Hepatocyte (in vitro differentiated cells): Measurements from ENCODE around the gene UBTFL1. TPM values are rescaled to one million over a fixed set of nuclear protein-coding genes. Genes with fewer than 3 reads are reported as not detected.
A peak's percentile ranks its signal among the peaks of the same experiment; 100 is the strongest.
"Not testable (repeated sequence)": the region's sequence is repeated elsewhere in the genome, so short reads cannot be mapped to it uniquely, and the experiment has no call there.

Experiments used
- DNase-seq: peaks from one replicate; pipeline ENCODE4 v3.0.0-alpha.2; 2016; ENCODE audit warnings: low spot score
- H2AFZ ChIP-seq: fragments of 200-600 bp; sonication (generic); 2 replicates; pipeline ENCODE4 v1.6.0; 2016; ENCODE audit warnings: antibody characterized with exemption, mild to moderate bottlenecking
- H3K27ac ChIP-seq: fragments of 200-600 bp; sonication (generic); 2 replicates; pipeline ENCODE4 v1.5.1; 2016; ENCODE audit warnings: mild to moderate bottlenecking
- H3K27me3 ChIP-seq: fragments of 200-600 bp; sonication (generic); 2 replicates; pipeline ENCODE4 v1.6.1; 2016
- H3K36me3 ChIP-seq: fragments of 200-600 bp; sonication (generic); replicated peaks from 2 replicates; pipeline ENCODE4 v1.5.1; 2016; ENCODE audit warnings: low read depth; ENCODE audit not compliant: insufficient read depth
- H3K4me1 ChIP-seq: fragments of 200-600 bp; sonication (generic); 2 replicates; pipeline ENCODE4 v1.5.1; 2016; ENCODE audit warnings: mild to moderate bottlenecking, moderate library complexity; ENCODE audit not compliant: insufficient read depth
- H3K4me2 ChIP-seq: fragments of 200-600 bp; sonication (generic); 2 replicates; pipeline ENCODE4 v1.6.0; 2016
- H3K4me3 ChIP-seq: fragments of 200-600 bp; sonication (generic); 2 replicates; pipeline ENCODE4 v1.5.1; 2016; ENCODE audit warnings: mild to moderate bottlenecking
- H3K79me2 ChIP-seq: fragments of 200-600 bp; sonication (generic); 2 replicates; pipeline ENCODE4 v1.6.0; 2017; ENCODE audit warnings: mild to moderate bottlenecking
- H3K9me2 ChIP-seq: fragments of 200-600 bp; sonication (generic); replicated peaks from 2 replicates; pipeline ENCODE4 v1.6.0; 2017; ENCODE audit warnings: mild to moderate bottlenecking; ENCODE audit not compliant: insufficient read depth
- H3K9me3 ChIP-seq: fragments of 200-600 bp; sonication (generic); 2 replicates; pipeline ENCODE4 v1.5.1; 2016; ENCODE audit warnings: low read depth, mild to moderate bottlenecking
- H4K20me1 ChIP-seq: fragments of 200-600 bp; sonication (generic); 2 replicates; pipeline ENCODE4 v1.6.0; 2016; ENCODE audit warnings: mild to moderate bottlenecking; ENCODE audit not compliant: insufficient read depth, poor library complexity, severe bottlenecking
- WGBS: methylation state at CpG from one replicate; pipeline ENCODE4 v1.1.6; 2016; ENCODE audit warnings: low lambda C conversion rate; ENCODE audit errors: missing lambda C conversion rate; 5-methylcytosine and 5-hydroxymethylcytosine counted together
- polyA plus RNA-seq: library from polyadenylated mRNA; unstranded; fragments of >200 nt; fragmentation: Nextera tagmentation; extraction: Ambion mirVana; gene quantifications from 2 replicates; pipeline ENCODE4 v1.2.1, GENCODE V29; 2016
- total RNA-seq: library from RNA; depleted of rRNA; stranded (reverse); fragments of >200 nt; gene quantifications from 2 replicates; pipeline ENCODE4 v1.2.3, GENCODE V29; 2014
- TF ChIP-seq, protein P1 (sequence below): fragments of 200-600 bp; sonication (generic); IDR thresholded peaks from 2 replicates; pipeline ENCODE4 v1.5.1; 2016; ENCODE audit warnings: antibody characterized with exemption, mild to moderate bottlenecking; ENCODE audit not compliant: poor library complexity

UBTFL1 gene
- total RNA-seq, result not detected in 2 replicates
- polyA plus RNA-seq, result not detected in 2 replicates

DNA sequence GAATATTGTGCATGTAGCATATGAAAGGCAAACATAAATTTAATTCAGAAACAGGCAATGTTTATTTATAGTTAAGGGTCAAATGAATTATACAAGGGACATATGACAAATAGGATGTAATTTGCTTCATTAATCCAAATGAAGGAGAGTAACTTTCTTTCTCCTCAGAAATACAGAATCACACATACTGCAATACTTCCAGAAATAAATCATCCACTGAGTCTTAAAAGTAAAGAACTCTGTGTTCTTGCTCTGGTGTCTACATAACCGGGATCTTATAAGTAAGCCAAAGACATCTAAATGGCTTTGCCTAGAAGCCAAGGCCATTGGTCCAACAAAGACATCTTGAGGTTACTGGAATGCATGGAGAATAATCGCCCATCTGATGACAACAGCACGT lies at the start of gene UBTFL1:
Gene UBTFL1, plus strand, starts transcription at position 301 of the 400 bp plus-strand sequence. Its CDS starts 0 bp downstream, at position 301.
- H3K79me2 ChIP-seq, H3K27me3 ChIP-seq, H3K4me1 ChIP-seq, H4K20me1 ChIP-seq, DNase-seq, H3K9me2 ChIP-seq, H3K27ac ChIP-seq, H3K36me3 ChIP-seq, H3K9me3 ChIP-seq, H2AFZ ChIP-seq, H3K4me3 ChIP-seq, H3K4me2 ChIP-seq: not testable (repeated sequence)
- 76% methylated on average over 3 of the region's 3 CpGs for WGBS

DNA sequence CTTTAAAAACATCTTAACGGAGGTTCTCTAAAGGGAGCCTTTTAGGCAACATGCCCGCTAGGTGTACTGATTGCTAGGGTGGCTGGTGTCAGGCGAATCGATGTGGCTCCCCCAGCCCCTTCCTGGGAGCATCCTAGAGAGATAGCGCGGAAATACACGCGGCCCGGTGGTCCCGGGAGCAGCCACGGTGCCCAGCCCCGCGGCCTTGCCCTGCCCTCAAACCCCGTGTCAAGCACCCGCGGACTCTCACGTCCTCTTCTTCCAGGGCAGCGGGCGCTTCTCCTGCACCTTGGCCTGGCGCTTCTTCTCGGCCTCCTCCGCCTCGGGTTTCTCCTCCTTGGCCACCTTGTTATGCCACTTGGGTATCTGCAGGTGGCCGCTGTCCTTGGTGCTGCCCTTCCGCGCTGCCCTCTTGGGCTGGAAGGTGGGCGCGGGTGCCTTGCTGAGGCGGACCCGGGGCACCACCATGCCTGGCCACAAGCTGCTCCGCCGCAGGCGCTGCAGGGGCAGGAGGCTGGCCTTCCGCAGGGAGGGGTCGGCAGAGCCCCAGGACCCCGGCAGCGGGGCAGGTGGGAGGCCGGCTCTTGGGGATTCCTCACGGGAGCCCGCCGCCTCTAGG lies 34.0 kb upstream of the UBTFL1 start:
- not testable (repeated sequence) for H4K20me1 ChIP-seq, H3K27ac ChIP-seq, DNase-seq, H3K4me2 ChIP-seq, H3K4me3 ChIP-seq, H2AFZ ChIP-seq, H3K79me2 ChIP-seq, H3K9me3 ChIP-seq, H3K36me3 ChIP-seq, H3K9me2 ChIP-seq, H3K27me3 ChIP-seq, H3K4me1 ChIP-seq
- WGBS, result 74% methylated on average over 10 of the region's 41 CpGs

- not testable (repeated sequence) for H3K4me3 ChIP-seq, H3K79me2 ChIP-seq, H3K27me3 ChIP-seq, DNase-seq, H3K4me1 ChIP-seq, H4K20me1 ChIP-seq, H2AFZ ChIP-seq, H3K27ac ChIP-seq, H3K9me3 ChIP-seq, H3K36me3 ChIP-seq, H3K9me2 ChIP-seq
- H3K4me2 ChIP-seq, result peak overlapping the region; percentile 64
- 0% methylated on average over 18 of the region's 33 CpGs for WGBS
- TF ChIP-seq, protein P1, sequence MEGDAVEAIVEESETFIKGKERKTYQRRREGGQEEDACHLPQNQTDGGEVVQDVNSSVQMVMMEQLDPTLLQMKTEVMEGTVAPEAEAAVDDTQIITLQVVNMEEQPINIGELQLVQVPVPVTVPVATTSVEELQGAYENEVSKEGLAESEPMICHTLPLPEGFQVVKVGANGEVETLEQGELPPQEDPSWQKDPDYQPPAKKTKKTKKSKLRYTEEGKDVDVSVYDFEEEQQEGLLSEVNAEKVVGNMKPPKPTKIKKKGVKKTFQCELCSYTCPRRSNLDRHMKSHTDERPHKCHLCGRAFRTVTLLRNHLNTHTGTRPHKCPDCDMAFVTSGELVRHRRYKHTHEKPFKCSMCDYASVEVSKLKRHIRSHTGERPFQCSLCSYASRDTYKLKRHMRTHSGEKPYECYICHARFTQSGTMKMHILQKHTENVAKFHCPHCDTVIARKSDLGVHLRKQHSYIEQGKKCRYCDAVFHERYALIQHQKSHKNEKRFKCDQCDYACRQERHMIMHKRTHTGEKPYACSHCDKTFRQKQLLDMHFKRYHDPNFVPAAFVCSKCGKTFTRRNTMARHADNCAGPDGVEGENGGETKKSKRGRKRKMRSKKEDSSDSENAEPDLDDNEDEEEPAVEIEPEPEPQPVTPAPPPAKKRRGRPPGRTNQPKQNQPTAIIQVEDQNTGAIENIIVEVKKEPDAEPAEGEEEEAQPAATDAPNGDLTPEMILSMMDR, result peak; percentile 27
These were observed 33.4 kb upstream of the UBTFL1 start for GRCh38 chr11:90052311-90052710.

GRCh38 chr11:90053545-90053944 lies 32.2 kb upstream of the UBTFL1 start:
- not testable (repeated sequence) for H4K20me1 ChIP-seq, H3K27ac ChIP-seq, H3K4me1 ChIP-seq, H3K27me3 ChIP-seq, H3K79me2 ChIP-seq, DNase-seq, H3K4me3 ChIP-seq, H3K36me3 ChIP-seq, H3K9me3 ChIP-seq, H3K9me2 ChIP-seq, H3K4me2 ChIP-seq, H2AFZ ChIP-seq
- 87% methylated on average over 12 of the region's 28 CpGs for WGBS

DNA sequence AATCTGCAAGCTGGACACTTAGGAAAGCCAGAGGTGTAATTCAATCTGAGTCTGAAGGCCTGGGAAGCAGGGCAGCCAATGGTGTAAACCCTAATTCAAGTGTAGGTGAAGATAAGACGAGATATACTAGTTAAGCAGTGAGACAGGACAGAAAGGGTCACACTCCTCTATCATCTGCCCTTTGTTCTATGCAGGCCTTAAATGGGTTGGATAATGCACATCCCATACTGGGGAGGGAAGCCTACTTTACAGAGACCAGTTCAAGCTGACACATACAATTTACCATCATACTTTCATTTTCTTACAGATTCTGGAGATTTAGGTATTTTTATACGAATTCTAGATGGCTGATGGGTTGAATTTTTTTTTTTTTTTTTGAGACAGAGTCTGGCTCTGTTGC lies 3.0 kb downstream of the UBTFL1 start:
- not testable (repeated sequence) for H3K79me2 ChIP-seq, H3K36me3 ChIP-seq, H3K4me3 ChIP-seq, H3K4me2 ChIP-seq, H3K4me1 ChIP-seq, H2AFZ ChIP-seq, H3K9me2 ChIP-seq, H3K9me3 ChIP-seq, H3K27ac ChIP-seq, H3K27me3 ChIP-seq, DNase-seq, H4K20me1 ChIP-seq
- WGBS, result 52% methylated on average over 2 of the region's 2 CpGs

GRCh38 chr11:90095230-90095924 lies 9.6 kb downstream of the UBTFL1 start:
- H3K27me3 ChIP-seq, DNase-seq, H3K4me3 ChIP-seq, H4K20me1 ChIP-seq, H3K4me2 ChIP-seq, H3K36me3 ChIP-seq, H3K79me2 ChIP-seq, H2AFZ ChIP-seq, H3K4me1 ChIP-seq, H3K9me3 ChIP-seq, H3K9me2 ChIP-seq, H3K27ac ChIP-seq: not testable (repeated sequence)
- 97% methylated on average over 15 of the region's 28 CpGs for WGBS

DNA sequence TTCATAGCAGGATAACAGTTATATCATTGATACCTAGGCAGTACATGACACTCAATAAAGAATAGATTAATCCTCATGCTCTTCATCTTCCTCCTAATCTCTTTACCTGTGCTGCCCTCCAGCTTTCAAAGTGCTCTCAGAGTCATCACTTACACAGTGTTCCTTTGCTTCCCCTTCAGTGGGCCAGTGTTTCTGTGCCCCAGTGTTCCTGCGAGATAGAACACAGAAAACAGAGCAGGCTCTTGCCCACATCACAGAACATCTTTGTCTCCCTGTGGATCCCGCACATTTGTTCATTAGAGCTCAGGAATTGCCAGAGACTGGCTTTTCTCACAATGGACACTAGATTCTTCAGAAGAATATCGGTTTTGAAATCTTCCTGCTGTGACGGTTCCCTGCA lies 12.5 kb downstream of the UBTFL1 start:
- not testable (repeated sequence) for DNase-seq, H3K79me2 ChIP-seq, H3K4me3 ChIP-seq, H2AFZ ChIP-seq, H3K4me1 ChIP-seq, H4K20me1 ChIP-seq, H3K27ac ChIP-seq, H3K4me2 ChIP-seq, H3K9me2 ChIP-seq, H3K9me3 ChIP-seq, H3K27me3 ChIP-seq, H3K36me3 ChIP-seq
- WGBS, result 78% methylated on average over 4 of the region's 4 CpGs
